Measurements from ENCODE around the gene DUS3L.
"Not testable (repeated sequence)": the region's sequence is repeated elsewhere in the genome, so short reads cannot be mapped to it uniquely, and the experiment has no call there.

The DUS3L gene

DNA sequence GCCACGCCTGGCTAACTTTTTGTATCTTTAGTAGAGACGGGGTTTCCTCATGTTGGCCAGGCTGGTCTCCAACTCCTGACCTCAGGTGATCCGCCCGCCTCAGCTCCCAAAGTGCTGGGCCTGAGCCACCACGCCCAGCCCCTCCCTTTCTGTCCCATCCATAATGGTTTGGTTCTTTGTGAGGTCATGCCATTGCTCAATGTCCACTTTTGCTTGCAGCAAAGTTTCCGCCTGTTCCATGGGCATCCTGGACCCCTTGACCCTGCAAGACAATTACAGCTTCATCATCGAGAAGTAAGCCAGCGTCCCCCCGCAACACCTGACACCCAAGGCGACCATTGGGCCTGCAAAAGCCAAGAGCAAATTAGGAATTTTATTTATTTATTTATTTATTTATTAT is 23.0 kb downstream of the DUS3L start:
- no peak for DNase-seq

DNA sequence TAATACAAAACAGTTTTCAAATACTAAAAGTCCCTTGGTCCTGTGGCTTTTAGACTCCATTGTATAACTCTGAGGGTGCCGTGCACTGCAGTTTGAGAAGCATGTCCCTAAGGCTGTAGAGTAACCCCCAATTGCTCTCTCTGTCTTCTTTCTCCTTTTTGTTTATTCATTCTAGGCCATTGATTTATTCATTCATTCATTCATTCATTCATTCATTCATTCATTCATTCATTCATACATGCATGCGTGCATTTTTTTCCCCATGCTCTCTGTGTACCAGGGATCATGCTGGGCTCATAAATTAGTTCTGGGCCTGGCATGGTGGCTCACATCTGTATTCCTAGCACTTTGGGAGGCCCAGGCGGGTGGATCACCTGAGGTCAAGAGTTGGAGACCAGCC is 25.7 kb downstream of the DUS3L start:
- no peak for DNase-seq

DNA sequence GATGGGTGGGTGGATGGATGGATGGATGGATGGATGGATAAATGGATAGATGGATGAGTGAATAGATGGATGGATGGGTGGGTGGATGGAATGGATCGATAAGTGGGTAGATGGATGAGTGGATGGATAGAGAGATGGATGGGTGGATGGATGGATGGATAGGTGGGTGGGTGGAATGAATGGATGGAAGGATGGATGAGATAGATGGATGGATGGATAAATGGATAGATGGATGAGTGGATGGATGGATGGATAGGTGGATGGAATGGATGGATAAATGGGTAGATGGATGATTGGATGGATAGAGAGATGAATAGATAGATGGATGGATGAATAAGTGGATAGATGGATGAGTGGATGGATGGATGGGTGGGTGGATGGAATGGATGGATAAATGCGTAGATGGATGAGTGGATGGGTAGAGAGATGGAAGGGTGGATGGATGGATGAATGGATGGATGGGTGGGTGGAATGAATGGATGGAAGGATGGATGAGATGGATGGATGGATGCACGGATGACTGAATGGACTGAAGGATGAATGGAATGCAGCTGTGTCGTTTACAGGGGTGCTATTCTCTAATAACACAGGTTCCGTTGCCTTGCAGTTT is 28.2 kb downstream of the DUS3L start:
- DNase-seq, result no peak

DNA sequence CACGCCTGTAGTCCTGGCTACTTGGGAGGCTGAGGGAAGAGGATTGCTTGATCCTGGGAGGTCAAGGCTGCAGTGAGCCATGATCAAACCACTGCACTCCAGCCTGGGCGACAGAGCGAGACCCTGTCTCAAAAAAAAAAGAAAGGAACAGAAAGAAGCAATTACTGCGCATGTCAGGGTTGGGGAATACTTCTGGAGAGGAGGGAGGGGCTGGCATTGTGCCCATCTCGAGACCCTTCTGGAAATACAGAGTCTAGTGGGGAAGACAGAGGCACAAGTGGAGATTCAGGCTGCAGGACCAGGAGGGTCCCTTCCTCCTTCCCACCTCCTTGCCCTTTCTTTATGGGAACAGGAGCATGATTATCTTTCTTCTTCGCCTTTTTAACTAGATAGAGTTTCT is 37.2 kb downstream of the DUS3L start:
- no peak for DNase-seq

DNA sequence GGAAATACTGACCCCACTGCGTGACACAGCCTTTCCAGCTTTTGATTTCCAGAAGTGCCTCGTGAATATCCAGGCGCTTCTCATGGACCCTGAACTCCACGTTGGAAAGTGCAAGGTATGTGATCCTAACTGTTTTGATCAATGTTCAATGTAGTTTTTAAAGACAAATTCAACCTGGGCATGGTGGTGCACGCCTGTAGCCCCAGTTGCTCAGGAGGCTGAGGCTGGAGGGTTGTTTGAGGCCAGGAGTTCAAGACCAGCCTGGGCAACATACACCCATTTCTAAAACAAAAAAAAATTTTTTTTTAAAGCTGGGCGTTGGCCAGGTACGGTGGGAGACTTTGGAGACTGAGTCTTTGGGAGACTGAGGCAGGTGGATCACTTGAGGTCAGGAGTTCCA is 39.3 kb downstream of the DUS3L start:
- no peak for DNase-seq

DNA sequence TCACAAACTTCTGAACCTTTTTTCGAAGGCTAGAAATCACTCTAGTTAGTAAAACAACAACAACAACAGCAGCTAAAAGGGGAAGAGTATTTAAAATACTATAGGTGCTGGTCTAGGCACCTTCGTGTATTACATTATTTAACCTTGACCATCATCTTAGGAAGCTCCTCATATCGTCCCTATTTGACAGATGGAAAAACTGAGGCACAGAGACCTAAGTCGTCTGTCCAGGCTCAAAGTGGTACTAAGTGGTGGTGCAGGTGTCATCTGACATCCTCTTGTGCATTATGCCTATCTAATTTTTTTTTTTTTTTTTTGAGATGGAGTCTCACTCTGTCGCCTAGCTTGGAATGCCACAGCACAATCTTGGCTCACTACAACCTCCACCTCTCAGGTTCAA is 41.5 kb downstream of the DUS3L start:
- DNase-seq, result no peak

DNA sequence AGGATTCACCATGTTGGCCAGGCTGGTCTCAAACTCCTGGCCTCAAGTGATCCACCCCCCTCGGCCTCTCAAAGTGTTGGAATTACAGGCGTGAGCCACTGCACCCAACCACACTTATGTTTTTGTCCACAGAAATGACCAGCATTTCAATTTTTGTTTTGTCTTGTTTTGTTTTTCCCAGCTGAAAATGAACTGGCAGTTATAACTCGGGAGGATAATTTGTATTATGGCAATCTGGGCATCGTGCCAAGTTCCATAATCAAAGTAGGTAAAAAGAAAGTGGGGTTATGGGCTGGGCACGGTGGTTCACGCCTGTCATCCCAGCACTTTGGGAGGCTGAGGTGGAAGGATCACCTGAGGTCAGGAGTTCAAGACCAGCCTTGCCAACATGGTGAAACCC is 42.0 kb downstream of the DUS3L start:
- DNase-seq, result not testable (repeated sequence)

DNA sequence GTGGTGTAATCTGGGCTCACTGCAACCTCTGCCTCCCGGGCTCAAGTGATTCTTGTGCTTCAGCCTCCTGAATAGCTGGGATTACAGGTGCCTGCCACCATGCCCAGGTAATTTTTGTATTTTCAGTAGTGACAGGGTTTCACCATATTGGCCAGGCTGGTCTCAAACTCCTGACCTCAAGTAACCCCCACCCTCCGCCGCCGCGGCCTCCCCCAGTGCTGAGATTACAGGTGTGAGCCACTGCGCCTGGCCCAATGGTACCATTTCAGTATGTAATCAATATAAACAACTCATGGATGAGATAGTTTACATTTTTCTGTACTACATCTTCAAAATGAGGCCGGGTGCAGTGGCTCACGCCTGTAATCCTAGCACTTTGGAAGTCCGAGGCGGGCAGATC is 46.0 kb downstream of the DUS3L start:
- not testable (repeated sequence) for DNase-seq

DNA sequence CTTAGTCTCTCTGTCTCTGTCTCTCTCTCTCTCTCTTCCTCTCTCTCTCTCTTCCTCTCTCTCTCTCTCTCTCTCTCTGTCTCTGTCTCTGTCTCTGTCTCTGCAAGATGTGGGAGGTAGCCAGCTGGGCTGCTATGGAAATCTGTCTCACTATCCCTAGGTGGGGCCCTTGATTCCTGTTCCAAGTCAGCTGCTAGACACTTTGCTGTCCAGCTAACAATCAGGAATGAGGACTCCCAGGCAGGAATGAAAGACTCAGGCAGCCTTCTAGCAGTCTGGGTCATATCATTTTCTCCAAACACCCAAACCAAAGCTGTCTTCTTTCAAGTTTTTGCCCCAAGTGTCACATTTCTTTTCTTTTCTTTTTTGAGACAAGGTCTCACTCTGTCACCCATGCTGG is 47.3 kb downstream of the DUS3L start:
- no peak for DNase-seq

DNA sequence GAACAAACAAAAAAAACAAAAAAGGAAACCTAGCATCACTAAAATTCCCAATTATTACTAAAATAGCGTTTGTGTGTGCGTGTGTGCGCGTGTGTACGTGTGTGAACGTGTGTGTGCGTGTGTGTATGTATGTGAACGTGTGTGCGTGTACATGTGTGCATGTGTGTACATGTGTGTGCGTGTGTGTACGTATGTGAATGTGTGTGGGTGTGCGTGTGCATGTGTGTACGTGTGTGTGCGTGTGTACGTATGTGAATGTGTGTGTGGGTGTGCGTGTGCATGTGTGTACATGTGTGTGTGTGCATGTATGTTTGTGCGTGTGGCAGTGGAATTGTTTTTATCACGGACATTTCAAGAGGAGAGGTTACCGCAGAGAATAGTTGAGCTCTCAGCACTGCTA is 48.9 kb downstream of the DUS3L start:
- no peak for DNase-seq

DNA sequence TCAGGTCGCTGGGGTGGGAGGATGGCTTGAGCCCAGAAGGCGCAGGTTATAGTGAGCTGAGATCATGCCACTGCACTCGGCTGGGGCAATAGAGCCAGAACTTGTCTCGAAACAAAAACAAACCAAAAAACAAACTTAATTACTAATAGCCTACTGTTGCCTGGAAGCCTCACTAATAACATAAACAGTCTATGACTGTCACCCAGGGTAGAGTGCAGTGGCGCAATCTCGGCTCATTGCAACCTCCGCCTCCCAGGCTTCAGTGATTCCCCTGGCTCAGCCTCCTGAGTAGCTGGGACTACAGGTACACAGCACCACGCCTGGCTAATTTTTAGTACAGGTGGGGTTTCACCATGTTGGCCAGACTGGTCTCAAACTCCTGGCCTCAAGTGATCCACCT is 52.5 kb downstream of the DUS3L start:
- DNase-seq, result no peak
